NT2/D1 (cell line): ENCODE measurements around the gene ANXA10.

Experiments
- SUZ12 ChIP-seq: IDR thresholded peaks from 2 replicates; pipeline ENCODE4 v1.6.1; 2011; ENCODE audit not compliant: insufficient read length, insufficient read depth; ENCODE audit errors: extremely low read depth
- YY1 ChIP-seq: IDR thresholded peaks from 2 replicates; pipeline ENCODE4 v1.6.1; 2011; ENCODE audit not compliant: insufficient read length, insufficient read depth
- ZNF274 ChIP-seq: IDR thresholded peaks from 2 replicates; pipeline ENCODE4 v1.6.1; 2011; ENCODE audit warnings: mild to moderate bottlenecking, low read depth, low read length

DNA sequence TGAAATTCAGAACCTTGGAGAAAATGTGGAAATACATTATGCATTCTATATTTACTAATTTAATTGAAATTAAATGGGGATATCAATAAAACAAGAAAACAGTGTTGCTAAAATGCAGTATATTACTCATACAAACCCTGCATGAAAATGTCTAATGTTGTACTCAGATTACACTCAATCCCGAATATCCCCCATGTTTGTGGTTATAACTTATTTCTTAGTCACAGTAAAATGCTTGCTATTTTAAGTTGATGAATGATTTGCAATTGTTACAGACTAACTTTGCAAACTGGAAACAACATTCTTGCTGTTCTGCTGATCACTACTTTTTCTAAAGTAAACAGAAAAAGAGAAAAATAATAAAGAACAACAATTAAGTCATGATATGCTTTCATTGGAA lies 33.1 kb upstream of the ANXA10 start:
- TF ChIP-seq YY1: no peak
- no peak for TF ChIP-seq ZNF274
- no peak for TF ChIP-seq SUZ12
